ENCODE data around the gene FNDC1. TPM values are rescaled to one million over a fixed set of nuclear protein-coding genes. Genes with fewer than 3 reads are reported as not detected.

FNDC1 gene
- total RNA-seq, 1 experiment from 2014 or later, result 0.17 TPM

DNA sequence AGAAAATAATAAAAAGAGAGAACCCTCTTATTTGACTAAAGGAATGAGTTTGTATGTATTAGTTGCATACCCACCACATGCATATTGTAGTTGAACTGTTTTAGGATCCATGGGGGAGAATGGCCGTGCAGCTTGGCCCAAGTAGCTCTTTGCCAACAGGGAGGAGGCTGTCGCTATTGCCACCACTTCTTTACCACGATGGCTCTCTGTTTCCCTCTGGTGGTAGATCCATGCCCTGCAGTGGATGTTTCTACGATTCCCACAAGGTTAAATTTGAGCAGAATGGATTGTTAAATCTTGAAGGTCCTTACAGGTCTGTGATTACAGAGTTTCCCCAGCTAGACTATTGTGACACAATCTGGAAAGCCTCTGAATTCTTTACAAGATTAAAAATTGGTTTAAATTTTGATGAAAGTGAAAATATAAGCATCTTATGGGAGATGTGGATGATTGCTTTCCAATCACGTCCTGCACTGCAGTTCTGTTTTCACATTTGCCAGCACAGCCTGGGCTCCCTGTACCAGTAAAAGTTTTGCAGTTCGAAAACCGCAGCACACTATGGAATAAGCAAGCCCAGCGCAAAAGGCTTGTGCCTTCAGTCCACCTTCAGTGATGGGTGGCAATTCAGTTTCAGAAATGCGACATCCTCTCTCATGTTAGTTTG is 34.4 kb upstream of the FNDC1 start:
- TF ChIP-seq, protein P1, sequence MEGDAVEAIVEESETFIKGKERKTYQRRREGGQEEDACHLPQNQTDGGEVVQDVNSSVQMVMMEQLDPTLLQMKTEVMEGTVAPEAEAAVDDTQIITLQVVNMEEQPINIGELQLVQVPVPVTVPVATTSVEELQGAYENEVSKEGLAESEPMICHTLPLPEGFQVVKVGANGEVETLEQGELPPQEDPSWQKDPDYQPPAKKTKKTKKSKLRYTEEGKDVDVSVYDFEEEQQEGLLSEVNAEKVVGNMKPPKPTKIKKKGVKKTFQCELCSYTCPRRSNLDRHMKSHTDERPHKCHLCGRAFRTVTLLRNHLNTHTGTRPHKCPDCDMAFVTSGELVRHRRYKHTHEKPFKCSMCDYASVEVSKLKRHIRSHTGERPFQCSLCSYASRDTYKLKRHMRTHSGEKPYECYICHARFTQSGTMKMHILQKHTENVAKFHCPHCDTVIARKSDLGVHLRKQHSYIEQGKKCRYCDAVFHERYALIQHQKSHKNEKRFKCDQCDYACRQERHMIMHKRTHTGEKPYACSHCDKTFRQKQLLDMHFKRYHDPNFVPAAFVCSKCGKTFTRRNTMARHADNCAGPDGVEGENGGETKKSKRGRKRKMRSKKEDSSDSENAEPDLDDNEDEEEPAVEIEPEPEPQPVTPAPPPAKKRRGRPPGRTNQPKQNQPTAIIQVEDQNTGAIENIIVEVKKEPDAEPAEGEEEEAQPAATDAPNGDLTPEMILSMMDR (IDR thresholded peaks at IDR 0.05; ENCODE audit: unreplicated experiment), result peak; percentile 69
- CTCF ChIA-PET, result interaction anchor here (0.6 to 1.7 kb wide), 14 partner anchors 9 to 921 kb away, joined by 3 to 45 read pairs (median 4); partner anchors contain the start of genes RSPH3 and TAGAP
- Mint-ChIP-seq H3K27me3 (ENCODE audit: unreplicated experiment) (peaks cover 85% of the 10 kb centered on the region), H3K9me3 (ENCODE audit: low read depth, unreplicated experiment) (no peaks in the 10 kb centered on the region), H3K36me3 (ENCODE audit: insufficient read depth, unreplicated experiment) (no peaks in the 10 kb centered on the region), H3K27ac (ENCODE audit: unreplicated experiment) (no peak overlapping the region), H3K4me3 (ENCODE audit: low read depth, unreplicated experiment) (no peak overlapping the region), H3K4me1 (ENCODE audit: low read depth, unreplicated experiment) (peaks cover 12% of the 10 kb centered on the region)
- intact Hi-C loops (cut with micrococcal nuclease; ENCODE audit: unreplicated experiment), result loop anchor here (1.0 to 5.0 kb wide), 3 partner anchors 93 to 428 kb away; no protein-coding TSS in a partner anchor
- peak; percentile 80 for DNase-seq
- no TSS peak for BruUV-seq (replicated peaks)

DNA sequence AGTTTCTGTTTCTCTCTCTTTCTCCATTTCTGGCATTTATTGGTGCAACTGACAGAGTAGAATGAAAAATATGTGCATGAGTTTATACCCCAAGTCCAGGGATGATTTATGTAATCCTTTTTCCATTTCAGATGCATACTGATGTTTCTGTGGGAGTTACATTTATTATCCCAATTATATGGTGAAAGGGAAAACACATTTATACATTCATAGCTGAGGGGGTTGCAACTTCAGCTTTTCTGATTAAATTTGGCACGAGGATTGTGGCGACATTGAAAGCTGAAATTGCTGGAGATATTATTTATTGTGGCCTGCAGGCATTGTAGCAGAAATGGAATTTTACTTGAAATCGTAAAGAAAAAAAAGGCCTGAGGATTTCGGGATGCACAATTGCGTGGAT is 31.5 kb upstream of the FNDC1 start:
- CTCF ChIA-PET, result no interaction called here
- intact Hi-C loops (cut with micrococcal nuclease; ENCODE audit: unreplicated experiment), result no loop called here

DNA sequence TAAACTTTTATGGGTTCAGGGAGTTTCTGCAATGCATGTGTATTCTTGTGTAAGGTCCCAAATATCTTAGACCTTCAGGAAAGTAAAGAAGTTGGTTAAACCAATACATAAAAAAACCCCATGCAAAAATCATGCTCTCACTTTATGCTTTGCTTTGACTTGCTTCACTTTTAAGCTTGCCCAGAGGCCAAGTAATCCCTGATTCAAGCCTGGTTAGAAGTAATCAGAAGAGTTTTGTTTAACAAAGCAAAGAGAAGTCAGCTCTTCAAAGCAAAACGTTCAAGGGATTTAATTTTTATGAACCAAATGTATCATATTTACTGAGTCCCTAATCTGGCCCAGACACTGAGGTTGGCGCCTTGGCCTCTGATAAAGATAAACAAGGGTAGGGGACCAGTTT is 26.7 kb upstream of the FNDC1 start:
- CTCF ChIA-PET, result no interaction called here
- Mint-ChIP-seq H3K4me3 (ENCODE audit: low read depth, unreplicated experiment) (no peak overlapping the region), H3K36me3 (ENCODE audit: insufficient read depth, unreplicated experiment) (no peaks in the 10 kb centered on the region), H3K4me1 (ENCODE audit: low read depth, unreplicated experiment) (no peaks in the 10 kb centered on the region), H3K9me3 (ENCODE audit: low read depth, unreplicated experiment) (no peaks in the 10 kb centered on the region), H3K27ac (ENCODE audit: unreplicated experiment) (no peak overlapping the region), H3K27me3 (ENCODE audit: unreplicated experiment) (peaks cover 76% of the 10 kb centered on the region)
- intact Hi-C loops (cut with micrococcal nuclease; ENCODE audit: unreplicated experiment), result no loop called here
- DNase-seq, result no peak
- BruUV-seq (replicated peaks), result no TSS peak
- TF ChIP-seq, protein P1 (IDR thresholded peaks at IDR 0.05; ENCODE audit: unreplicated experiment), result no peak

More for the DNA sequence above, 31.5 kb upstream of the FNDC1 start:
- TF ChIP-seq, protein P1 (IDR thresholded peaks at IDR 0.05; ENCODE audit: unreplicated experiment), result no peak
- no peaks in the 10 kb centered on the region for H3K9me3 Mint-ChIP-seq (ENCODE audit: low read depth, unreplicated experiment)
- no peak for DNase-seq
- peaks cover 80% of the 10 kb centered on the region for H3K27me3 Mint-ChIP-seq (ENCODE audit: unreplicated experiment)
- peaks cover 12% of the 10 kb centered on the region for H3K4me1 Mint-ChIP-seq (ENCODE audit: low read depth, unreplicated experiment)
- no peaks in the 10 kb centered on the region for H3K36me3 Mint-ChIP-seq (ENCODE audit: insufficient read depth, unreplicated experiment)
- no peak overlapping the region for H3K27ac Mint-ChIP-seq (ENCODE audit: unreplicated experiment)
- no peak overlapping the region for H3K4me3 Mint-ChIP-seq (ENCODE audit: low read depth, unreplicated experiment)
- BruUV-seq (replicated peaks), result no TSS peak

DNA sequence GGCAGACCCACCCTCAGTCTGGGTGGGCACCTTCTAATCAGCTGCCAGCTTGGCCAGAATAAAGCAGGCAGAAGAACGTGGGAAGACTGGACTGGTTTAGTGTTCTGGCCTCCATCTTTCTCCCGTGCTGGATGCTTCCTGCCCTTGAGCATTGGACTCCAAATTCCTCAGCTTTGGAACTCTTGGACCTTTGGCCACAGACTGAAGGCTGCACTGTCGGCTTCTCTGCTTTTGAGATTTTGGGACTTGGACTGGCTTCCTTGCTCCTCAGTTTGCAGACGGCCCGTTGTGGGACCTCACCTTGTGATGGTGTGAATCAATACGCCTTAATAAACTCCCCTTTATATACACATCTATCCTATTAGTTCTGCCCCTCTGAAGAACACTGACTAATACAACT is 20.6 kb upstream of the FNDC1 start:
- no peaks in the 10 kb centered on the region for H3K4me1 Mint-ChIP-seq (ENCODE audit: low read depth, unreplicated experiment)
- no peak overlapping the region for H3K4me3 Mint-ChIP-seq (ENCODE audit: low read depth, unreplicated experiment)
- intact Hi-C loops (cut with micrococcal nuclease; ENCODE audit: unreplicated experiment), result no loop called here
- H3K9me3 Mint-ChIP-seq (ENCODE audit: low read depth, unreplicated experiment), result no peaks in the 10 kb centered on the region
- TF ChIP-seq, protein P1 (IDR thresholded peaks at IDR 0.05; ENCODE audit: unreplicated experiment), result no peak
- no peak for DNase-seq
- no peaks in the 10 kb centered on the region for H3K36me3 Mint-ChIP-seq (ENCODE audit: insufficient read depth, unreplicated experiment)
- H3K27ac Mint-ChIP-seq (ENCODE audit: unreplicated experiment), result no peak overlapping the region
- CTCF ChIA-PET, result no interaction called here
- no TSS peak for BruUV-seq (replicated peaks)
- peaks cover 60% of the 10 kb centered on the region for H3K27me3 Mint-ChIP-seq (ENCODE audit: unreplicated experiment)
